DND-41 (cell line): ENCODE results near the gene PTH2.

ENCODE experiments used
- ATAC-seq: fragments of 200-7000 bp; cut with Tn5 transposase; 3 replicates; pipeline ENCODE4 v1.9.1; 2021; ENCODE audit warnings: low read depth; ENCODE audit not compliant: insufficient read depth
- DNase-seq: peaks from one replicate; pipeline ENCODE4 v3.0.0-alpha.2; 2020
- H2AFZ ChIP-seq: 2 replicates; pipeline ENCODE4 v1.6.0; 2012; ENCODE audit warnings: low read depth, low read length
- H3K27ac ChIP-seq: 2 replicates; pipeline ENCODE4 v1.5.1; 2012; ENCODE audit warnings: low read length, inconsistent platforms
- H3K27me3 ChIP-seq: fragments of 200-600 bp; sonication (generic); 2 replicates; pipeline ENCODE4 v1.6.0; 2012; ENCODE audit warnings: low read length, mild to moderate bottlenecking, inconsistent platforms; ENCODE audit not compliant: insufficient read depth, poor library complexity
- H3K36me3 ChIP-seq: 2 replicates; pipeline ENCODE4 v1.5.1; 2012; ENCODE audit warnings: low read length, inconsistent platforms; ENCODE audit not compliant: insufficient read depth
- H3K4me1 ChIP-seq: 2 replicates; pipeline ENCODE4 v1.5.1; 2012; ENCODE audit warnings: mild to moderate bottlenecking, low read length; ENCODE audit not compliant: insufficient read depth
- H3K4me2 ChIP-seq: 2 replicates; pipeline ENCODE4 v1.6.0; 2012; ENCODE audit warnings: mild to moderate bottlenecking, moderate library complexity, low read length, inconsistent platforms; ENCODE audit not compliant: insufficient read depth
- H3K4me3 ChIP-seq, 2 experiments: fragments of 200-600 bp in 1 of 2; shearing (Covaris generic) in 1 of 2; 2 replicates each; pipeline ENCODE4 v1.5.1; 2012 to 2016; ENCODE audit warnings: inconsistent platforms in 2 of 2, low read length in 2 of 2, mild to moderate bottlenecking in 2 of 2, low read depth in 1 of 2, moderate library complexity in 1 of 2
- H3K79me2 ChIP-seq: 2 replicates; pipeline ENCODE4 v1.6.0; 2012; ENCODE audit warnings: low read length, inconsistent platforms; ENCODE audit not compliant: insufficient read depth
- H3K9ac ChIP-seq: 2 replicates; pipeline ENCODE4 v1.6.0; 2012; ENCODE audit warnings: low read depth, mild to moderate bottlenecking, inconsistent platforms, low read length, moderate library complexity
- H3K9me3 ChIP-seq: 2 replicates; pipeline ENCODE4 v1.5.1; 2012; ENCODE audit warnings: low read length, moderate library complexity, mild to moderate bottlenecking, inconsistent platforms; ENCODE audit not compliant: insufficient read depth, severe bottlenecking
- H4K20me1 ChIP-seq: 2 replicates; pipeline ENCODE4 v1.6.0; 2012; ENCODE audit warnings: low read length; ENCODE audit not compliant: insufficient read depth
- EZH2 ChIP-seq: IDR thresholded peaks from 3 replicates; pipeline ENCODE4 v1.6.1; 2012; ENCODE audit warnings: borderline replicate concordance, low read depth, mild to moderate bottlenecking, moderate library complexity, low read length, inconsistent platforms; ENCODE audit not compliant: severe bottlenecking
- TF ChIP-seq, protein P1 (sequence below): IDR thresholded peaks from 2 replicates; pipeline ENCODE4 v1.5.1; 2012; ENCODE audit warnings: borderline replicate concordance, low read length, moderate library complexity, mild to moderate bottlenecking; ENCODE audit not compliant: poor library complexity, severe bottlenecking; ENCODE audit errors: extremely low read depth

The PTH2 gene

DNA sequence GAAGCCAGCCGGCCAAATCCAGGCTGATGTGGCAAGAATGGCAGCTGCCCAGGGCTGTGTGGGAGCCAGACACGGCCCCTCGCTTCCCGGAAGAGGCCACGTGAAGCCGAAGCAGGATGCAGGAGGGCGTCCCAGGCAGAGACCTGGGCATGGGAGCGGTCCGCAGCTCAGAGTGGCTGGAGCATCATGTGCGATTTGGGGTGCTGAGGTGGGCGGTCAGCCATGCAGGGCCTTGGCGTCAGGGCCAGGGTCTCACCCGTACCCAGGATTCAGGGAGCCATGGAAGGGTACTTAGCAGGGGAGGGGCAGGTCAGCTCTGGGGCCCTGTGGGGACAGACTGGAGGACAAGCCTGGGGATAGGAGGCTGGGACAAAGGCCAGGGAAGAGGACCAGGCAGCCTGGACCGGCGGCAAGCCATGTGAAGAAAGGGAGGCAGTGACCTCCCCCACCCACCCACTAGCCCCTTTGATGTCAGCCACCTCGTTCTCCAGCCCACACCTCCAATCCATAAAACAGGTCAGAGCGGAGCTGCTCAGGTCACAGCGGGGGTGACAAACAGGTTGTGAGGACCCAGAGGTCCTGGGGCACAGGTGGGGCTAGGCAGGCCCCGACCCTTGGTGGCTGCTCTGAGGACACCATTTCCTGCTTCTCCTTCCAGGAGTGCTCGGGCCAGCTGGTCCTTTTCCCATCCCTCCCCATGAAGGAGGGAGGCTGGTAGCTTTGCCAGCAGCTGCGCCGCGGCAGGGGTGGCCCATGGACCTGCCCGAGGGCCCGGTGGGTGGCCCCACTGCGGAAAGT, 32.9 kb downstream of the PTH2 start:
- Histone ChIP-seq H3K4me3 (no peak overlapping the region), H3K27me3 (no peaks in the 10 kb centered on the region), H4K20me1 (no peaks in the 10 kb centered on the region), H3K9me3 (no peaks in the 10 kb centered on the region), H3K27ac (no peak overlapping the region), H2AFZ (no peak overlapping the region), H3K9ac (no peak overlapping the region), H3K79me2 (no peaks in the 10 kb centered on the region), H3K4me2 (no peak overlapping the region), H3K4me1 (no peaks in the 10 kb centered on the region), H3K36me3 (no peaks in the 10 kb centered on the region)
- DNase-seq (no peak), ATAC-seq (no peak)
- TF ChIP-seq, protein P1, sequence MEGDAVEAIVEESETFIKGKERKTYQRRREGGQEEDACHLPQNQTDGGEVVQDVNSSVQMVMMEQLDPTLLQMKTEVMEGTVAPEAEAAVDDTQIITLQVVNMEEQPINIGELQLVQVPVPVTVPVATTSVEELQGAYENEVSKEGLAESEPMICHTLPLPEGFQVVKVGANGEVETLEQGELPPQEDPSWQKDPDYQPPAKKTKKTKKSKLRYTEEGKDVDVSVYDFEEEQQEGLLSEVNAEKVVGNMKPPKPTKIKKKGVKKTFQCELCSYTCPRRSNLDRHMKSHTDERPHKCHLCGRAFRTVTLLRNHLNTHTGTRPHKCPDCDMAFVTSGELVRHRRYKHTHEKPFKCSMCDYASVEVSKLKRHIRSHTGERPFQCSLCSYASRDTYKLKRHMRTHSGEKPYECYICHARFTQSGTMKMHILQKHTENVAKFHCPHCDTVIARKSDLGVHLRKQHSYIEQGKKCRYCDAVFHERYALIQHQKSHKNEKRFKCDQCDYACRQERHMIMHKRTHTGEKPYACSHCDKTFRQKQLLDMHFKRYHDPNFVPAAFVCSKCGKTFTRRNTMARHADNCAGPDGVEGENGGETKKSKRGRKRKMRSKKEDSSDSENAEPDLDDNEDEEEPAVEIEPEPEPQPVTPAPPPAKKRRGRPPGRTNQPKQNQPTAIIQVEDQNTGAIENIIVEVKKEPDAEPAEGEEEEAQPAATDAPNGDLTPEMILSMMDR = no peak
- no peak for TF ChIP-seq EZH2

DNA sequence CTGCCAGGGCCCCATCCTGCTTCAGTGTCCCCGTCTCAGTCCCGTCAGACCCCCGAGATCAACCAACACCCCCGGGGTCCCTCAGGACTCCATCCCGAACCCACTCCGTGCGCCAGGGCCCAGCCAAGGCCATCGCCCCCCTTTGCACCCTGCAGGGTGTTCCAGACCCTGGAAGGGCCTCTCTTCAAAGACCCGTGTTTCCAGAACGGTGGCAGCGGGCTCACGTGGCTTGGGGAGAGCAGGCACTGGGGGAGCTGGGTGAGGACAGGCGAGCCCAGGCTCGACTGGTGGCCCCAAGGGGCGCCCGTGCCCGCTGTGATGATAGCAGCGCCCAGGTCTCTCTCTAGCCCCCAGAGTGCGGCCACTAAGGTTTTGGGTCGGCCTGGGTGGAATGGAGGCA, 33.8 kb downstream of the PTH2 start:
- Histone ChIP-seq H3K4me3 (no peak overlapping the region), H3K36me3 (no peaks in the 10 kb centered on the region), H3K4me2 (no peak overlapping the region), H2AFZ (no peak overlapping the region), H3K9me3 (no peaks in the 10 kb centered on the region), H3K4me1 (no peaks in the 10 kb centered on the region), H3K27me3 (no peaks in the 10 kb centered on the region), H3K27ac (no peak overlapping the region), H3K9ac (no peak overlapping the region), H4K20me1 (no peaks in the 10 kb centered on the region), H3K79me2 (no peaks in the 10 kb centered on the region)
- TF ChIP-seq, protein P1 = no peak
- no peak for TF ChIP-seq EZH2
- no peak for ATAC-seq
- DNase-seq = no peak

DNA sequence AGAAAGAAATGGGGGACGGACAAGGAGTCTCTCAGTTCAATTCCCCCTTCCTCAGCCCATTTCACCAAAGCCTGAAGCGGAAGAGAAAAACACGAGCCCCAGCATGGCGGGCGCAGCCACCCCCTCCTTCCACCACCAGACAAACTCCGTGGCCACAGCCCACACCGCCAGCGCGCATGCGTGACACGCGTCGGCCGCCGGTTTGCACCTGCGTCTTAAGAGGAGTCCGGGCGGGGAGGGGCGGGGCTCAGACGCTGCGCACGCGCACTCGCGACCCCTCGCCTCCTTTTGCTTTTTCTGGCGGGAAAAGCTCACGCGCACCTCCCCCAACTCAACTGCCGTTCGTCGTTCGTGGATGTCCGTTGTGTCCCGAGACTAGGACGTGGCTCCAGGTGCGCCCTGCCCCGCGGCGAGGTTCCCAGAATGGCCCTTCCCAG, 35.3 kb downstream of the PTH2 start, which contains the start of gene KASH5:
KASH5 (plus strand) TSS at position 314 of the 437 bp plus-strand sequence. CDS start 2,635 bp downstream, outside the sequence.
- H3K9me3 ChIP-seq = no peaks in the 10 kb centered on the region
- DNase-seq (no peak), ATAC-seq (no peak)
- no peaks in the 10 kb centered on the region for H3K36me3 ChIP-seq
- no peak within 1 kb of the TSS for H3K4me3 ChIP-seq
- H3K27ac ChIP-seq = no peak within 1 kb of the TSS
- TF ChIP-seq, protein P1 = no peak
- no peak for TF ChIP-seq EZH2
- no peaks in the 10 kb centered on the region for H3K27me3 ChIP-seq
- H3K4me2 ChIP-seq = no peak within 1 kb of the TSS
- no peak within 1 kb of the TSS for H3K9ac ChIP-seq
- H2AFZ ChIP-seq = no peak within 1 kb of the TSS
- no peaks in the 10 kb centered on the region for H4K20me1 ChIP-seq
- no peaks in the 10 kb centered on the region for H3K79me2 ChIP-seq
- no peaks in the 10 kb centered on the region for H3K4me1 ChIP-seq
